GM20000 (cell line): ENCODE data around the gene CD24.
"Not testable (repeated sequence)": the region's sequence is repeated elsewhere in the genome, so short reads cannot be mapped to it uniquely, and the experiment has no call there.

ENCODE experiments used
- DNase-seq: peaks from one replicate; pipeline ENCODE4 v3.0.0; 2012; ENCODE audit warnings: low spot score
- TF ChIP-seq, protein P1 (sequence below): IDR thresholded peaks from 2 replicates; pipeline ENCODE4 v1.5.1; 2012; ENCODE audit warnings: mild to moderate bottlenecking, control low read depth; ENCODE audit errors: extremely low read depth, missing control alignments

CD24 gene

DNA sequence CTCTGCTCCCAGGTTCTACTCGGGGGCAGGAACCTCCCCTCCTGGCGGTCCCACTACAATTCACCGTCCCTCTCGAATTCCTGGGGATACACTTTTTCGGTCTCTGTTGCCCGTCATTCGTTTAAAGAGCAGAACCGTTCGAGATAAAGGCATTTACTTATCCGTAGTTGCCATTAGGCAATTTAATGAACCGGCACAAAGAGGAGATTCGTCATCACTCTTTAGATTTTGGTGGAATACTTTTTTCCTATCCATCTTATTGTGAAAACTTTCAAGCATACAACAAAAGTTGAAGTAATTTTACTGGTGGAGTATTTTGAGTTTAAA is 1.2 kb upstream of the CD24 start:
- TF ChIP-seq, protein P1, sequence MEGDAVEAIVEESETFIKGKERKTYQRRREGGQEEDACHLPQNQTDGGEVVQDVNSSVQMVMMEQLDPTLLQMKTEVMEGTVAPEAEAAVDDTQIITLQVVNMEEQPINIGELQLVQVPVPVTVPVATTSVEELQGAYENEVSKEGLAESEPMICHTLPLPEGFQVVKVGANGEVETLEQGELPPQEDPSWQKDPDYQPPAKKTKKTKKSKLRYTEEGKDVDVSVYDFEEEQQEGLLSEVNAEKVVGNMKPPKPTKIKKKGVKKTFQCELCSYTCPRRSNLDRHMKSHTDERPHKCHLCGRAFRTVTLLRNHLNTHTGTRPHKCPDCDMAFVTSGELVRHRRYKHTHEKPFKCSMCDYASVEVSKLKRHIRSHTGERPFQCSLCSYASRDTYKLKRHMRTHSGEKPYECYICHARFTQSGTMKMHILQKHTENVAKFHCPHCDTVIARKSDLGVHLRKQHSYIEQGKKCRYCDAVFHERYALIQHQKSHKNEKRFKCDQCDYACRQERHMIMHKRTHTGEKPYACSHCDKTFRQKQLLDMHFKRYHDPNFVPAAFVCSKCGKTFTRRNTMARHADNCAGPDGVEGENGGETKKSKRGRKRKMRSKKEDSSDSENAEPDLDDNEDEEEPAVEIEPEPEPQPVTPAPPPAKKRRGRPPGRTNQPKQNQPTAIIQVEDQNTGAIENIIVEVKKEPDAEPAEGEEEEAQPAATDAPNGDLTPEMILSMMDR = no peak

GRCh38 chr6:106974999-106975737 is 639 bp upstream of the CD24 start:
- DNase-seq = peak; percentile 72
- TF ChIP-seq, protein P1 = peak; percentile 30

More for the DNA sequence above, 1.2 kb upstream of the CD24 start:
- DNase-seq = no peak

GRCh38 chr6:106973836-106974335 is 643 bp downstream of the CD24 start:
- no peak for DNase-seq
- TF ChIP-seq, protein P1 = no peak

- TF ChIP-seq, protein P1 = no peak
- DNase-seq = peak; percentile 49
Observed at GRCh38 chr6:106973018-106973835, 1.3 kb downstream of the CD24 start.

- TF ChIP-seq, protein P1 = no peak
- DNase-seq = no peak
Observed at GRCh38 chr6:106972500-106972899, 2.0 kb downstream of the CD24 start.

GRCh38 chr6:106970769-106971168 is 3.8 kb downstream of the CD24 start:
- not testable (repeated sequence) for DNase-seq

- DNase-seq = no peak
- TF ChIP-seq, protein P1 = no peak
Observed at GRCh38 chr6:106967936-106968555, 6.5 kb downstream of the CD24 start.
